Heart left ventricle (tissue), 13 donors: ENCODE data around the gene EML5.

Source experiments
- POLR2A ChIP-seq, 2 donors: fragments of 450-650 bp; IDR thresholded peaks; one replicate each; pipeline ENCODE4 v1.6.1; 2017; ENCODE audit warnings: antibody characterized with exemption in 2 of 2, mild to moderate bottlenecking in 2 of 2, moderate library complexity in 2 of 2
- TF ChIP-seq, protein P1 (sequence below), 12 donors: fragments of 200-600 bp; sonication (generic) in 4 of 12; IDR thresholded peaks; one replicate each; pipeline versions ENCODE4 v1.5.0 to v1.8.0; 2018 to 2022; ENCODE audit warnings: antibody characterized with exemption in 12 of 12, mild to moderate bottlenecking in 5 of 12
- donor health status: ischemic (EF 13 %, LVEDD 7.1; RV severe dilation, severe dysfunction).
- donor health status: DM: no; HTN: yes; CAD: no.
- donor health status: DM: no; HTN: no; CAD: no.
- donor health status: ischemic (EF 25% LVEDD 6.9; RV normal size, moderate dysfunction).
- donor health status: ischemic (EF 25% LVEDD 5.7; RV mildly dilated, moderate dysfunction).
- donor health status: ischemic (EF 35%, LVEDD 5.7; RV mildly dilated, moderate dysfunction).
- donor health status: nonischemic (EF 11% LVEDD 7.7; RV severe dilation, severe dysfunction).
- donor health status: DM: yes; HTN: yes; CAD: no.
- donor health status: PGD.
- donor health status: ischemic (EF 29% LVEDD 5.4; RV normal size, mild dysfunction).
- donor health status: nonischemic (EF 23%, LVEDD 6.1; RV moderate dilation, normal function).

DNA sequence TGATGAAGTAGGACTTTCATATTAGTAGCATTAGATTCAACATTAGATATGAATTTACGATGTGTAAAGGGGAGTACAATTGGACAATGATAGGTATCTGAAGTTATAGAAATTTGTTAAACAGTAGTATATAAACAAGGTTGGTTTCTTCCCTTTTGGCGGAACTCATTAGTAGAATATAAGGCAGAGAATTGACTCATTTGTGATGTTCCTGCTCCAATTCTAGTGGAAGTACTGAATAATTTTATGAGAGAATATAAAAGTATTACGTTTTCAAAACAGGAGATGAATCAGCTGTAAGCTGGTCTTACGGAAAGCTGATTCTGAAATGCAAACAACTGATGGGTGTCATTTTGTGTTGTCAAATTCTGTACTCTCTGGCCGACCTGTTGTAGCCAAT, 216.5 kb downstream of the EML5 start:
- no peak for TF ChIP-seq POLR2A (IDR thresholded peaks at IDR 0.05)
- TF ChIP-seq, protein P1, sequence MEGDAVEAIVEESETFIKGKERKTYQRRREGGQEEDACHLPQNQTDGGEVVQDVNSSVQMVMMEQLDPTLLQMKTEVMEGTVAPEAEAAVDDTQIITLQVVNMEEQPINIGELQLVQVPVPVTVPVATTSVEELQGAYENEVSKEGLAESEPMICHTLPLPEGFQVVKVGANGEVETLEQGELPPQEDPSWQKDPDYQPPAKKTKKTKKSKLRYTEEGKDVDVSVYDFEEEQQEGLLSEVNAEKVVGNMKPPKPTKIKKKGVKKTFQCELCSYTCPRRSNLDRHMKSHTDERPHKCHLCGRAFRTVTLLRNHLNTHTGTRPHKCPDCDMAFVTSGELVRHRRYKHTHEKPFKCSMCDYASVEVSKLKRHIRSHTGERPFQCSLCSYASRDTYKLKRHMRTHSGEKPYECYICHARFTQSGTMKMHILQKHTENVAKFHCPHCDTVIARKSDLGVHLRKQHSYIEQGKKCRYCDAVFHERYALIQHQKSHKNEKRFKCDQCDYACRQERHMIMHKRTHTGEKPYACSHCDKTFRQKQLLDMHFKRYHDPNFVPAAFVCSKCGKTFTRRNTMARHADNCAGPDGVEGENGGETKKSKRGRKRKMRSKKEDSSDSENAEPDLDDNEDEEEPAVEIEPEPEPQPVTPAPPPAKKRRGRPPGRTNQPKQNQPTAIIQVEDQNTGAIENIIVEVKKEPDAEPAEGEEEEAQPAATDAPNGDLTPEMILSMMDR (IDR thresholded peaks at IDR 0.05): no peak
